Activated CD4-positive, alpha-beta T cell treated with anti-CD3 and anti-CD28 coated beads for 48 hours (primary cell): ENCODE measurements around the gene NUBP2.

ENCODE experiments used
- DNase-seq: peaks from one replicate; pipeline ENCODE4 v3.0.0-alpha.2; 2020

Gene NUBP2

DNA sequence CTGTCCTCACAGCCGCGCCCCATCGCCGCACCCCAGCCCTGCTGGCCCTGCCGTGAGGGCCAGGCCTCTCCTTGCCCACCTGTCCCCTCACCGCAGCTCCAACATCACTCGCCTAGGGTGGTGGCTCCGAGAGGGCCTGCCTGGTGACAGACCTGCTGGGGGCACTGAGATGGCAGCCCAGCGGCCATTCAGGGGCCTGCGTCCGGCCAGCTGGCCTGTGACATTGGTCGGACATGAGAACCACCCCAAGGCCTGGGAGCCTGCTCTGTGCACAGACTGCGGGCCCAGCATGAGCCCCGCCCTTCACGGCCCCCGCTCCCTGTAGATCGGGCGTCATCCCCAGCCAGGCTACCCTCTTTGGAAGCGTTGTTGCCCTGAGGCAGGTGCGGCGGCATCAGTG lies 23.2 kb upstream of the NUBP2 start:
- DNase-seq, result no peak

DNA sequence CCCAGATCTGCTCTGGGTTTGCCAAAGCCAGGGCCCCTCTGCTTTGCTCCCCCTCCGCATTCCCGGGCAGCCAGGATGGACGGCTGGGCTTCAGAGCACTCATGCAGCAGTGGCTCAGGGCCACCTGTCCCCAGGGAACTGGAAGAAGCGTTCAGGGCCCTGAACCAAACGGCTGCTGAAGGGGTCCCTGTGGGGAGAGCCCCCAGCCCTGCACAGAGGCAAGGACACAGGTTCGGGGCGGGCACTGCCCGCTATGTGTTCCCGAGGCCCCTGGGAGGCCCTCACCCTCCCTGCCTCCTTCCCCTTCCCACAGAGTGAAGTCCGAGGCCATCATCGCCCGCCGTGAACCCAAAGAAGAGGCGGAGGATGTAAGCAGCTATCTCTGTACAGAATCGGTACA lies 21.8 kb upstream of the NUBP2 start:
- no peak for DNase-seq

GRCh38 chr16:1761751-1762150 lies 21.0 kb upstream of the NUBP2 start:
- no peak for DNase-seq

DNA sequence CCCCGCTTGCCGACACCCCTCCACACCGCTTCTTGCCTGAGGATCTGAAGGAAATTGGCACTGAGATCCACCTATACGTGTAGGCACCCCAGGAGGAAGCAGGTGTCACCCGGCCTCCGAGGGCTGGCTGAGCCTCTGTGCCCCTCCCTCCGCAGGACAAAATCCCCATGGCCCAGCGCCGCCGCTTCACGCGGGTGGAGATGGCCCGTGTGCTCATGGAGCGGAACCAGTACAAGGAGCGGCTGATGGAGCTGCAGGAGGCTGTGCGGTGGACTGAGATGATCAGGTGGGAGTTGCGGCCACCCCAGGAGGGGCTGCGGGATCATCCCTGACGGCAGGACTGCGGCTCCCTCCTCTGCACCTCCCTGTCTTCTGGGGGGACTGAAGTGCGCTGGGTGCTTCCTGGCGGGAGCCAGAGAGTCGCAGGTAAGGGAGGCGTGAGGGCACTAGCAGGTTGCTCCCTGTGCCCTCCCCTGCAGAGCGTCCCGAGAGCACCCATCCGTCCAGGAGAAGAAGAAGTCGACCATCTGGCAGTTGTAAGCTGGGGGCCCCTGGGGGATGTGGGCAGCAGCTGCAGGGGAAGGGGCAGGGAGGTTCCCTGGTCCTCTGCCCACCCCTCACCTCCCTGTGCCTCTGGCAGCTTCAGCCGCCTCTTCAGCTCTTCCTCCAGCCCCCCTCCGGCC lies 20.4 kb upstream of the NUBP2 start:
- DNase-seq, result no peak

- DNase-seq, result no peak
These were observed 19.8 kb upstream of the NUBP2 start for GRCh38 chr16:1762879-1763520.

GRCh38 chr16:1763521-1764511 lies 18.9 kb upstream of the NUBP2 start:
- DNase-seq, result no peak

GRCh38 chr16:1764971-1765370 lies 17.8 kb upstream of the NUBP2 start:
- no peak for DNase-seq

DNA sequence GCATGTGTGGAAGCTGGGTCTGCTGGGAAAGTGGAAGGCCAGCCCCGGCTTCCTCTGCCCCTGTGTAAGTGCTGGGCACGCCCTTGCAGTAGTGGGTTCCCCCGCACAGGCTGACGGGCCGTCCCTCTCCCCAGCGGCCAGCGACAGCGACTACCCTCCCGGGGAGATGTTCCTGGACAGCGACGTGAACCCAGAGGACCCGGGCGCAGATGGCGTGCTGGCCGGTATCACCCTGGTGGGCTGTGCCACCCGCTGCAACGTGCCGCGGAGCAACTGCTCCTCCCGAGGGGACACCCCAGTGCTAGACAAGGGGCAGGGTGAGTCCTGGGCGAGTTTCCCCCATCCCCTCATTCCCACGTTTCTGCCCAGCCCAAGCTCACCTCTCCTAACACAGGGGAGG lies 16.9 kb upstream of the NUBP2 start:
- no peak for DNase-seq

- DNase-seq, result no peak
These were observed 16.5 kb upstream of the NUBP2 start for GRCh38 chr16:1766231-1766630.

DNA sequence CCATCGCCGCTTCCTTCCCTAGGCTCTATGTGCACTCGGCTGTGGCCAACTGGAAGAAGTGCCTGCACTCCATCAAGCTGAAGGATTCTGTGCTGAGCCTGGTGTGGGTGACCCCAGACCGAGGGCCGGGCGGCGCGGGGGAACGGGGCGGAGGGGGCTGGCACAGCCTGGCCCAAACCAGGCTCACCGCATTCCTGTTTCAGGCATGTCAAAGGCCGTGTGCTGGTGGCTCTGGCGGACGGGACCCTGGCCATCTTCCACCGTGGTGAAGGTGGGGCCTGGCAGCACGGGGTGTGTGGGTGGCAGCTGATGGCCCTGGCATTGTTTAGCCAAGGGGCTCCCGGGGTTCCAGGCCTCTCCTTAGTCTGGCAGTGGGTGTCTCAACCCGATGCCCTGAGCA lies 16.1 kb upstream of the NUBP2 start:
- DNase-seq, result no peak

GRCh38 chr16:1767116-1767994 lies 15.4 kb upstream of the NUBP2 start:
- no peak for DNase-seq

GRCh38 chr16:1768061-1768766 lies 14.5 kb upstream of the NUBP2 start:
- DNase-seq, result no peak

DNA sequence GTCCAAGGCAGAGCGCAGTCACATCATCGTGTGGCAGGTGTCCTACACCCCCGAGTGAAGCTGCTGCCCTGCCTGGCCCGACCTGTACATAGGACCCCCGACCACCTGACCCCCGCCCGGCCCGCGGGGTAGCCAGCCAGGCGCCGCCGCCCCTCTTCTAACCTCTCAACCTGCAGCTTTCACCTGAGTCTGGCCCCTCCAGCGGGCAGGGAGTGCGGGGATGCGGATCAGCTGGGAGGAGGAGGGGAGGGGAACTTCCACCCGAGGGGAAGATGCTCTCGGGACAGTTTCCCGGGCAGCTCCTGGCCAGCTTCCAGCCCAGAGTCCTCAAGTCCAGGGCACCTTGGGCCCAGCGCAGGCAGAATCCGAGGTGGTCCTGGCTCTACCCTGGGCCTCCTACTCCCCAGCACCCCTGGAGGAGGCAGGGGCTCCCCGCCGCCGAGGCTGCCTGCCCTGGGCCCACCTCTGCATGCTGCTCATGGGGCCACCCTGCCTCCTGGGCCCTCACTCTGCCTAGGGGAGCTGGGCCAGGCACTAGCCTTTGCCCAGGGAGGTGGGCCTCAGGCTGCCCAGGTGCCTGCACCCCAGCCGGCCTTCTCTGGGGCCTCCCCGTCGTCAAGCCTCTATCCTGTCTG lies 13.9 kb upstream of the NUBP2 start:
- no peak for DNase-seq

DNA sequence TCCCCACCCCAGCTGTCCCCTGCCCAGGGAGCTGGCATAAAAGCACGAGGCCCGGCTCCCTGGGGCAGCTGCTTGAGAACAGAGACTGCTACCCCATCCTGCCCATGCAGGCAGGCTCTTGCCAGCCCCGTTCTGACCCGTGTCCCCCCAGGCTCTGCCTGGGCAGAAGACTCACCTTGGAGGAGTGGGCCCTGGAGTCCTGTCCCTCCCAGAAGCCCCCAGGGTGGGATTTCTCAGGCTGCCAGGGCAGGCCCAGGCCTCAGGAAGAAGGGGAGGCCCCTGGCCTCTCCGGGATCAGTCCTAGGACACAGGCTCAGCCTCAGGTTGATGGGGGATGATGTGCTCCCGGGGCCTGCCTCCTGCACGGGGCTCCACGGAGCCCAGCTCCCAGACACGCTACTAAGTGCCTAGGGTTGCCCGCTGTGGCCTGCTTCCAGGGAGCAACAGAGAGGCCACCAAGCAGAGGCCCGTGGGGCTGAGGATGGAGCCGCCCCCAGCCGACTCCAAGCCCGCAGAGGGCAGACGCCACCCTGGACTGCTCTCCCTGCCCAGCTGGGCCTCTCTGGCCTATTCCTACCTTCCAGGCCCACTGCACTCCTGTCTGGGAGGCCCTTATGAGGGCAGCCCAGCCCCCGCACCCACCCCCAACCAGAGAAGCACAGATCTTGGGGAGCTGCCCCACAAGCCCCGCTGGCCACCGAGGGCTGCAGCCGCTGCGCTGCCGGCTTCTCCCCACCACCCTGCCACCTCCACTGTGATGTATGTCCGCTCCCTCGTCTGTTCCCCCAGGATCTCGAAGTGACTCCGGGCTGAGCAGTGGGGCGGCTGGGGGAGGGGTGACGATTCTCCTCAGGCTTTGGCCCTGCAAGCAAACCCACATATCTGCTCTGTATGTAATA lies 13.1 kb upstream of the NUBP2 start:
- no peak for DNase-seq

DNA sequence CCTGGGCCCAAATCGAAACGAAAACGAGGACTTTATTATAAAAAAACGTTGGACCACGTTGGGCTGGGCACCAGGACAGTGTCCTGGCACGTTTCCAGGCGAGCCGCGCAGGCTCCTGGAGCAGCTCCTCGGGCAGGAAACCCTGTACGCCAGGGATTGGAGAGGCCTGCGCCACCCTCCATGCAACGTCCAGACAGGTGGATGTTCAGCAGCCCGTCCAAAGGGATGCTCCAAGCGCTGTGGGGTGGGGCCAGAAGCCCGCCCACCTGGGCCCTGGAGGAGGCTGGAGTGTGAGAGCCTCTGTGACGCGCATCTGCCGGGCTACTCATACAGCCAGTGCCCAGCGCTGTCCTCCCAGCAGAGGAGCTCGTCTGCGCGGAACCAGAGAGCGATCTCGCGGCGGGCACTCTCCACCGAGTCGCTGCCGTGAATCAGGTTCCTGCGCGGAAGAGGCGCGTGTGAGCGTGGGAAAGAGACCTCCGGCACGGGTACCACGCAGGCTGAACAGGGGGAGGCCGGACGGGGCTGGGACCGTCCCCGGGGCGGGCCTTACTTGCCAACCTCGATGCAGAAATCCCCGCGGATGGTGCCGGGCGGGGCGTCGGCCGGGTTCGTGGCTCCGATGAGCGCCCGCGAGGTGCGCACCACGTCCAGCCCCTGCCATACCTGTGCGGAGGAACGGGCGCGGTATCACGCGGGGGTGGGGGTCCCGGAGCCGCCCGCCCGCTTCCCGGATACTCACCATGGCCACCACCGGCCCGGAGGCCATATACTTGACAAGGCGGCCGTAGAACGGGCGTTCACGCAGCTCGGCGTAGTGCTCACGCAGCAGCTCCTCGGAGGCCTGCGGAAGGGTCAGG lies 12.2 kb upstream of the NUBP2 start:
- DNase-seq, result peak; percentile 65

GRCh38 chr16:1771188-1771863 lies 11.4 kb upstream of the NUBP2 start, which contains the start of gene NME3:
TSS of gene NME3 (minus strand) at chr16:1771543. CDS start at chr16:1771534, 9 bp downstream.
- DNase-seq, result peak; percentile 87

DNA sequence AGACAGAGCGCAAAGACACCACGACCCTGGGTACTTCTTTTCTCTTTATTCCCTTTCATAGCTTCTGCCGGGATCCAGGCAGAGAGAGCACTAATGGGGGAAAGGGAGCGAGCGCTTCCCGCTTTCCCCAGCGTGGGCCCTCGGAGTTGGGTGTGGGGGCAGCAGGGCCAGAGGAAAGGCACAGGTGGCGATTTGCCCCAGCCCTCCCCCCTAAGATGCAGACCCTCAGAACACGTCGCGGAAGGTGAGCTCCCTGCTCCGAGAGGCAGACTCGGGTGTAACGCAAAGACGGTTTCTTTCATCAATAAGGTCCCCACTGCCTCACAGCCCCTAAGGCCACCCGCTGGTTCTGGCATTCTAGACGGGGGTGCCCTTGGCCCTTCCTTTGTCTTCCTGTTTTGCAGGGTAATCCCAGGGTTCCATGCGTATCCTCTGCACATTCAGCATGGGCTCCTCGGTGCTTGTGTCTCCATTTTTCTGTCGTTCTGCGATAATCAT lies 10.8 kb upstream of the NUBP2 start:
- DNase-seq, result no peak

DNA sequence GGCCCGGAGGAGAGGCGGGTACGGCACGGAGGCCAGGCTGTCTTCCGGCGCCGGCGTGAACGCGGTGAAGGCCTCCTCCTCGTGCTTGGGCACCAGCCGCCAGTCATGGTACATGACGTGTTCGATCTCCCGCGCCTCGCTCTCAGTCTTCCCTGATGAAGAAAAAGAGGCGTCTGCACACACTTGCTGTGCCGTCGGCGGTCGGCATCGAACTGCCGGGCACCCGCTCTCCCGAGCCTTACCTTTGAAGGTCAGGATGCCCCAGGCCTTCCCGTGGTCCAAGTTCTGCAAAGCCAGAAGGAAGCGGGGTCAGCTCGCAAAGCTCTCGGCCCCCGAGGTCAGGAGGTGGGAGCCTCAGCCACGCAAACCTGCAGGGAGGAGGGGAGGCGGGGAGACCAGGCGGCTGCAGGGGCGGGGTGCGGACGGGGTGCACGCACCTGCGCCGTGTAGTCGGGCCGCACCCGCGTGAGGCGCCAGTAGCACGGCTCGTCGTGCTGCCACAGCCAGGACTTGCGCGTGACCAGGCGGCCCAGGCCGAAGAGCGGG lies 10.3 kb upstream of the NUBP2 start, which contains the start of gene EME2:
Gene EME2, plus strand, starts transcription at position 449 of the 546 bp plus-strand sequence. CDS start 418 bp downstream, outside the sequence.
- DNase-seq, result peak; percentile 81
